ENCODE data around the gene CD93. TPM values are rescaled to one million over a fixed set of nuclear protein-coding genes. Genes with fewer than 3 reads are reported as not detected.

Gene CD93
- total RNA-seq, 6 experiments from 2014 or later, result not detected

GRCh38 chr20:23031346-23031745 lies 54.8 kb downstream of the CD93 start:
- Mint-ChIP-seq H3K36me3 (ENCODE audit: low read depth) (no peaks in the 10 kb centered on the region; the same call in 1 of the 2 replicates), H3K27ac (no peak overlapping the region), H3K9me3 (no peaks in the 10 kb centered on the region), H3K4me1 (ENCODE audit: low read depth) (no peaks in the 10 kb centered on the region), H3K27me3 (ENCODE audit: insufficient read depth) (peaks cover 13% of the 10 kb centered on the region), H3K4me3 (no peak overlapping the region)
- no peak for DNase-seq
- TF ChIP-seq CTCF (IDR thresholded peaks at IDR 0.05), result no peak

Other genes starting within 250 kb of the CD93 start
- not detected for gene SSTR4, start 51.0 kb downstream of the CD93 start, total RNA-seq (2021; fragmentation: NEBNext Ultra II Directional; extraction: Animal tissue kit (Norgen Biotek cat#: 25700))
- gene THBD, start 36.7 kb downstream of the CD93 start, total RNA-seq (2021; fragmentation: NEBNext Ultra II Directional; extraction: Animal tissue kit (Norgen Biotek cat#: 25700)), result under 1 TPM; 0.05 to 0.11 (median 0.09) TPM

Data from HFFc6 (cell line).